H9 (cell line): ENCODE measurements around the gene NDUFB8. TPM values are rescaled to one million over a fixed set of nuclear protein-coding genes. Genes with fewer than 3 reads are reported as not detected.
A peak's percentile ranks its signal among the peaks of the same experiment; 100 is the strongest.

Source experiments
- DNase-seq: peaks from one replicate; pipeline ENCODE4 v3.0.0-alpha.2; 2017
- H2AFZ ChIP-seq: one replicate; pipeline ENCODE4 v1.6.1; 2013; ENCODE audit warnings: mild to moderate bottlenecking, low read length, control low read depth, moderate library complexity
- H2AK5ac ChIP-seq: 2 replicates; pipeline ENCODE4 v1.6.1; 2013; ENCODE audit warnings: low read length, control low read depth, mixed read lengths; ENCODE audit not compliant: insufficient read length
- H2BK120ac ChIP-seq: one replicate; pipeline ENCODE4 v1.6.1; 2013; ENCODE audit warnings: low read depth, mild to moderate bottlenecking, low read length, control low read depth, inconsistent platforms; ENCODE audit not compliant: poor library complexity, severe bottlenecking
- H2BK12ac ChIP-seq: 2 replicates; pipeline ENCODE4 v1.6.1; 2013; ENCODE audit warnings: low read length, control low read depth, mixed read lengths, low read depth; ENCODE audit not compliant: insufficient read length
- H2BK15ac ChIP-seq: 2 replicates; pipeline ENCODE4 v1.6.1; 2013; ENCODE audit warnings: low read depth, low read length, control low read depth
- H2BK20ac ChIP-seq: one replicate; pipeline ENCODE4 v1.6.1; 2013; ENCODE audit warnings: low read depth, mild to moderate bottlenecking, low read length, control low read depth, inconsistent platforms; ENCODE audit not compliant: poor library complexity, severe bottlenecking
- H2BK5ac ChIP-seq: 2 replicates; pipeline ENCODE4 v1.6.1; 2013; ENCODE audit warnings: low read length, control low read depth, mixed read lengths; ENCODE audit not compliant: insufficient read length
- H3K14ac ChIP-seq: 2 replicates; pipeline ENCODE4 v1.6.1; 2013; ENCODE audit warnings: low read length, control low read depth; ENCODE audit not compliant: insufficient read depth
- H3K18ac ChIP-seq: 2 replicates; pipeline ENCODE4 v1.6.1; 2013; ENCODE audit warnings: low read depth, mild to moderate bottlenecking, mixed read lengths, low read length, control low read depth; ENCODE audit not compliant: insufficient read length
- H3K23ac ChIP-seq: 2 replicates; pipeline ENCODE4 v1.6.1; 2013; ENCODE audit warnings: low read length, control low read depth, mixed read lengths, low read depth; ENCODE audit not compliant: insufficient read length
- H3K23me2 ChIP-seq: 2 replicates; pipeline ENCODE4 v1.6.1; 2013; ENCODE audit warnings: low read depth, mild to moderate bottlenecking, mixed read lengths, low read length, control low read depth; ENCODE audit not compliant: insufficient read length, poor library complexity, severe bottlenecking
- H3K27ac ChIP-seq: 2 replicates; pipeline ENCODE4 v1.5.1; 2013; ENCODE audit warnings: low read length, control low read depth, mixed read lengths, low read depth; ENCODE audit not compliant: insufficient read length
- H3K27me3 ChIP-seq: 2 replicates; pipeline ENCODE4 v1.6.1; 2013; ENCODE audit warnings: low read length, control low read depth, inconsistent platforms; ENCODE audit not compliant: insufficient read depth
- H3K4ac ChIP-seq: 2 replicates; pipeline ENCODE4 v1.6.1; 2013; ENCODE audit warnings: low read depth, mild to moderate bottlenecking, control low read depth, inconsistent platforms, low read length, moderate library complexity
- H3K4me1 ChIP-seq: 2 replicates; pipeline ENCODE4 v1.6.1; 2013; ENCODE audit warnings: low read length, control low read depth, inconsistent platforms; ENCODE audit not compliant: insufficient read depth
- H3K4me2 ChIP-seq: 2 replicates; pipeline ENCODE4 v1.6.1; 2013; ENCODE audit warnings: low read length, control low read depth, mixed read lengths; ENCODE audit not compliant: insufficient read length, insufficient read depth
- H3K56ac ChIP-seq: 2 replicates; pipeline ENCODE4 v1.6.1; 2013; ENCODE audit warnings: low read depth, mild to moderate bottlenecking, mixed read lengths, low read length, control low read depth; ENCODE audit not compliant: insufficient read length
- H3K79me1 ChIP-seq: 2 replicates; pipeline ENCODE4 v1.6.1; 2013; ENCODE audit warnings: low read depth, mild to moderate bottlenecking, moderate library complexity, low read length, control low read depth, inconsistent platforms; ENCODE audit not compliant: insufficient read depth, poor library complexity, severe bottlenecking
- H3K79me2 ChIP-seq: 2 replicates; pipeline ENCODE4 v1.6.1; 2013; ENCODE audit warnings: low read length, control low read depth, inconsistent platforms; ENCODE audit not compliant: insufficient read depth
- H3K9ac ChIP-seq: 2 replicates; pipeline ENCODE4 v1.6.1; 2013; ENCODE audit warnings: low read length, control low read depth, mixed read lengths; ENCODE audit not compliant: insufficient read length; ENCODE audit errors: extremely low read depth
- H3K9me3 ChIP-seq: one replicate; pipeline ENCODE4 v1.6.1; 2013; ENCODE audit warnings: low read depth, low read length, inconsistent platforms; ENCODE audit not compliant: control insufficient read depth
- H3T11ph ChIP-seq: one replicate; pipeline ENCODE4 v1.6.1; 2013; ENCODE audit warnings: mild to moderate bottlenecking, low read length, control low read depth, inconsistent platforms
- H4K20me1 ChIP-seq: one replicate; pipeline ENCODE4 v1.6.1; 2013; ENCODE audit not compliant: control insufficient read depth, insufficient read length, insufficient read depth
- H4K5ac ChIP-seq: 2 replicates; pipeline ENCODE4 v1.6.1; 2013; ENCODE audit warnings: low read depth, mild to moderate bottlenecking, mixed read lengths, low read length, control low read depth; ENCODE audit not compliant: insufficient read length
- H4K8ac ChIP-seq: replicated peaks from 2 replicates; pipeline ENCODE4 v1.6.1; 2013; ENCODE audit warnings: low read length, control low read depth, mixed read lengths, low read depth; ENCODE audit not compliant: insufficient read length
- H4K91ac ChIP-seq: 2 replicates; pipeline ENCODE4 v1.6.1; 2013; ENCODE audit warnings: low read depth, mild to moderate bottlenecking, moderate library complexity, mixed read lengths, low read length, control low read depth; ENCODE audit not compliant: insufficient read length
- H3K27ac Mint-ChIP-seq, 3 experiments: 2 replicates in 2 of 3; 3 replicates in 1 of 3; pipeline ENCODE4 v1.8.0; 2020 to 2021; ENCODE audit warnings: mixed read lengths in 3 of 3, mild to moderate bottlenecking in 1 of 3, moderate library complexity in 1 of 3
- H3K27me3 Mint-ChIP-seq: 2 replicates; pipeline ENCODE4 v1.8.0; 2021; ENCODE audit warnings: low read depth, mild to moderate bottlenecking, moderate library complexity, mixed read lengths
- H3K36me3 Mint-ChIP-seq, 3 experiments: 2 replicates in 2 of 3; 3 replicates in 1 of 3; pipeline ENCODE4 v1.8.0; 2020 to 2021; ENCODE audit warnings: low read depth in 3 of 3, mixed read lengths in 3 of 3; ENCODE audit not compliant: insufficient read depth in 1 of 3
- H3K4me1 Mint-ChIP-seq, 2 experiments: 2 replicates each; pipeline ENCODE4 v1.8.0; 2020; ENCODE audit warnings: mixed read lengths in 2 of 2
- H3K4me3 Mint-ChIP-seq, 2 experiments: 2 replicates in 1 of 2; 3 replicates in 1 of 2; pipeline ENCODE4 v1.8.0; 2020 to 2021; ENCODE audit warnings: mild to moderate bottlenecking in 2 of 2, mixed read lengths in 2 of 2, moderate library complexity in 1 of 2
- H3K9me3 Mint-ChIP-seq, 2 experiments: 2 replicates in 1 of 2; 3 replicates in 1 of 2; pipeline ENCODE4 v1.8.0; 2020; ENCODE audit warnings: mild to moderate bottlenecking in 2 of 2, mixed read lengths in 2 of 2, moderate library complexity in 1 of 2
- CTCF ChIP-seq: fragments of 200-600 bp; sonication (generic); conservative IDR thresholded peaks from 3 replicates; pipeline ENCODE4 v1.8.0; 2021; ENCODE audit warnings: antibody characterized with exemption, mild to moderate bottlenecking
- WGBS: extraction: QIAGEN DNeasy Blood & Tissue Kit; methylation state at CpG from one replicate; pipeline ENCODE4 v1.1.7; 2013; ENCODE audit warnings: missing lambda C conversion rate, low lambda C conversion rate, mixed read lengths; ENCODE audit not compliant: insufficient read length; ENCODE audit errors: extremely low coverage; 5-methylcytosine and 5-hydroxymethylcytosine counted together
- total RNA-seq: library from RNA; stranded (reverse); gene quantifications from 2 replicates; pipeline ENCODE4 v1.2.1, GENCODE V29; 2021

NDUFB8 gene
- total RNA-seq, 1 experiment from 2014 or later: 205 TPM

GRCh38 chr10:100568912-100569311 lies 39.2 kb upstream of the NDUFB8 start:
- no peak overlapping the region for H2BK12ac ChIP-seq
- no peak overlapping the region for H4K8ac ChIP-seq
- H3T11ph ChIP-seq: no peak overlapping the region
- H3K14ac ChIP-seq: no peak overlapping the region
- H2BK5ac ChIP-seq: no peak overlapping the region
- no peak overlapping the region for H3K4ac ChIP-seq
- no peaks in the 10 kb centered on the region for H3K79me2 ChIP-seq
- H2AFZ ChIP-seq: no peak overlapping the region
- Mint-ChIP-seq H3K9me3 (no peaks in the 10 kb centered on the region), H3K4me3 (no peak overlapping the region), H3K27ac (no peak overlapping the region), H3K4me1 (peaks cover 7 to 11% of the 10 kb centered on the region in 2 experiments), H3K27me3 (peaks cover 11% of the 10 kb centered on the region), H3K36me3 (no peaks in the 10 kb centered on the region)
- H3K18ac ChIP-seq: no peak overlapping the region
- H3K4me2 ChIP-seq: no peak overlapping the region
- no peak overlapping the region for H2BK120ac ChIP-seq
- H2BK20ac ChIP-seq: no peak overlapping the region
- no peak overlapping the region for H2AK5ac ChIP-seq
- no peak overlapping the region for H3K27ac ChIP-seq
- no peak overlapping the region for H4K91ac ChIP-seq
- no peaks in the 10 kb centered on the region for H3K23me2 ChIP-seq
- no peak overlapping the region for H3K9ac ChIP-seq
- no peak overlapping the region for H2BK15ac ChIP-seq
- DNase-seq: peak; percentile 2
- H3K56ac ChIP-seq: no peak overlapping the region
- no peaks in the 10 kb centered on the region; the same call in 1 of the 2 replicates for H3K4me1 ChIP-seq
- WGBS: no CpG with 5 or more reads among the region's 3 CpGs
- H3K9me3 ChIP-seq: no peaks in the 10 kb centered on the region
- H4K20me1 ChIP-seq: no peaks in the 10 kb centered on the region
- H4K5ac ChIP-seq: no peak overlapping the region
- no peak for TF ChIP-seq CTCF
- H3K27me3 ChIP-seq: no peaks in the 10 kb centered on the region; the same call in 1 of the 2 replicates
- no peak overlapping the region for H3K23ac ChIP-seq
- H3K79me1 ChIP-seq: no peaks in the 10 kb centered on the region
